Dermis microvascular lymphatic vessel endothelial cell (primary cell): ENCODE measurements around the gene TBCB. TPM values are rescaled to one million over a fixed set of nuclear protein-coding genes. Genes with fewer than 3 reads are reported as not detected.
A peak's percentile ranks its signal among the peaks of the same experiment; 100 is the strongest.
"Not testable (repeated sequence)": the region's sequence is repeated elsewhere in the genome, so short reads cannot be mapped to it uniquely, and the experiment has no call there.

Experiments used
- DNase-seq, 2 donors: peaks; one replicate each; pipeline versions ENCODE4 v3.0.0 to v3.0.0-alpha.2; 2010; ENCODE audit warnings: low read depth in 2 of 2
- total RNA-seq: library from RNA; depleted of rRNA; stranded (reverse); fragments of >200 nt; gene quantifications from 2 replicates; pipeline ENCODE4 v1.2.1, GENCODE V29; 2014

The TBCB gene
- total RNA-seq, 1 donor from 2014 or later: 164 TPM

- DNase-seq: not testable (repeated sequence)
Measured at GRCh38 chr19:36134867-36135266, 19.6 kb downstream of the TBCB start.

- peak in 1 of 2 donors; percentile 58 for DNase-seq
Measured at GRCh38 chr19:36136964-36137686, 21.9 kb downstream of the TBCB start.

GRCh38 chr19:36139120-36139472, 23.8 kb downstream of the TBCB start:
- DNase-seq: no peak

- peak; percentile 92 to 97 for DNase-seq
Measured at GRCh38 chr19:36139473-36140303, 24.4 kb downstream of the TBCB start, which contains the start of gene CAPNS1. Gene CAPNS1, plus strand, starts transcription at chr19:36140066. Its CDS starts 946 bp downstream, at chr19:36141012.

- DNase-seq: peak in 1 of 2 donors; percentile 80
Measured at GRCh38 chr19:36140304-36141038, 25.2 kb downstream of the TBCB start.

GRCh38 chr19:36141039-36141927, 26.0 kb downstream of the TBCB start:
- DNase-seq: peak; percentile 74 to 88

GRCh38 chr19:36142046-36142445, 26.8 kb downstream of the TBCB start:
- no peak for DNase-seq

GRCh38 chr19:36142496-36142895, 27.2 kb downstream of the TBCB start:
- no peak for DNase-seq

GRCh38 chr19:36144624-36145023, 29.4 kb downstream of the TBCB start:
- DNase-seq: no peak

- DNase-seq: no peak
Measured at GRCh38 chr19:36149673-36150406, 34.6 kb downstream of the TBCB start.

GRCh38 chr19:36150586-36150985, 35.3 kb downstream of the TBCB start:
- no peak for DNase-seq

GRCh38 chr19:36151144-36152018, 36.1 kb downstream of the TBCB start:
- peak in 1 of 2 donors; percentile 52 for DNase-seq

- no peak for DNase-seq
Measured at GRCh38 chr19:36152019-36152351, 36.7 kb downstream of the TBCB start.

- peak in 1 of 2 donors; percentile 57 for DNase-seq
Measured at GRCh38 chr19:36152352-36153091, 37.3 kb downstream of the TBCB start, which contains the start of gene COX7A1. Gene COX7A1, minus strand, starts transcription at chr19:36152447. Its CDS starts 40 bp downstream, at chr19:36152407.

- DNase-seq: no peak
Measured at GRCh38 chr19:36153126-36153525, 37.9 kb downstream of the TBCB start.

- no peak for DNase-seq
Measured at GRCh38 chr19:36160821-36161596, 45.7 kb downstream of the TBCB start.

- no peak for DNase-seq
Measured at GRCh38 chr19:36163813-36164212, 48.5 kb downstream of the TBCB start.
